Posterior vena cava (tissue), 2 donors: Measurements from ENCODE around the gene TVP23C. TPM values are rescaled to one million over a fixed set of nuclear protein-coding genes. Genes with fewer than 3 reads are reported as not detected.
"Not testable (repeated sequence)": the region's sequence is repeated elsewhere in the genome, so short reads cannot be mapped to it uniquely, and the experiment has no call there.

ENCODE experiments used
- DNase-seq: peaks from one replicate; pipeline ENCODE4 v3.0.0-alpha.2; 2020; ENCODE audit warnings: low spot score
- intact Hi-C, 2 donors: fragments of 100-400 bp; cut with DNase I; formaldehyde crosslinking; loops; one replicate each; pipeline versions ENCODE4 v1.14.1 to v1.14.2; 2022 to 2023
- total RNA-seq, 2 donors: library from RNA; stranded (reverse); fragmentation: NEBNext Ultra II Directional; extraction: Animal tissue kit (Norgen Biotek cat#: 25700); gene quantifications; one replicate each; pipeline ENCODE4 v1.2.1, GENCODE V29; 2021
- donor health status: DM: yes; HTN: yes; CAD: no.
- donor health status: DM: yes; HTN: yes; CAD: no.

TVP23C gene
- total RNA-seq, 2 donors from 2014 or later, result 8.9 to 14.0 TPM

DNA sequence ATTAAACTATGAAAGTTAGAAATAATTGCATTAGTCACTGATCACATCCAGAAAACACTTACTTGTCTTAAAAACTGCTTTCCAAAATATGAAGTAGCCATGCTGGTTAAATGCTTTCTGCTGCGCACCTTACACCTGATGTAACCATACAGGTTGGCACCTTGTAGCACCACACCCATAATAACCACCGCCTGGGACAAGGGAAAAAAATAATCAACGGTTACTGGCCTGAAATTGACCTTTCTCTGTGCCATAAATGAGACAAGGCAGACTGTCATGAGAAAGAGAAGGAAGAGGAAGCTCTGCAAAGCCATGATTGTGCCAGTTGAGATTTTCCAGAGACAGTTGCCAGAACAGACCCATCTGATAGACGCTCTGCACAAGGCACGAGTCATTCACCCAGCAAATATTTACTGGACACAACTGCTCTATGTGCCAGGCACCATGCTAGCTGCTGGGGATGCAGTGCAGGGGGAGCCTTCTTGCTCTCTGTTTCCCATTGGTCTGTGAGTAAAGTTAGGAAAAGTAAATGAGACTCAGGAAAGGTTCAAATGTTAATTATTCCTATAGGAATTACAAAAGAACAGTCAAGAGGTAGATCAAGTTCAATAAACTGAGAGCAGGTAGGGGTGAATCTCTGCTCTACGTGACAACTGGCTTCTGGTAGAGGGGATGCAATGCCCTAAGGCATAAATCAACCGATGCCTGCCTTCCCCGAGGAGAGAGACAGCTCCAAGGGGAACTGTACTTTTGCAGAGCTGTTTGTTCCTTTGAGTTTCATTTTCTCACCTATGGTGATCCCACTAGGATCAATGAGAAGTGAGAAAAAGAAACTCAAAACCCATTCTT lies 22.7 kb downstream of the TVP23C start:
- DNase-seq, intact Hi-C loops: not testable (repeated sequence)

DNA sequence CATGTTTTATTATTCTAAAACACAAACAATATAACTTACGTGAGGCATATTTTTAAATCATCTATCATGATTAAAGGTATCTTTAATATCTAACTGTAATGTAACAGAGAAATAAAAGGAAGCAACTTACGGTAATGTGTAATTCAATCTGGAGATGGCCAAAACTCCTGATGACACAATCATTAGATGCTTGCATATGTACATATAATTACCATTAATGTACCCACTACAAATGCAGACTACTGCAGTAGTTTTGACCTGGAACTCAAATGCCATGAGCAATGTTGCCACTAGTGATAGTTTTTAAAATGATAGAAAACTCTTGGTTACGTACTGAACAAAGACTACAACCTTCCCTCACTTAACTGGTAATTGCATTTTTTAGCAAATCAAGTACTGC lies 30.2 kb downstream of the TVP23C start:
- DNase-seq, intact Hi-C loops: not testable (repeated sequence)

GRCh38 chr17:15526292-15527218 lies 36.7 kb downstream of the TVP23C start:
- intact Hi-C loops, DNase-seq: not testable (repeated sequence)

GRCh38 chr17:15524990-15525985 lies 38.0 kb downstream of the TVP23C start:
- DNase-seq, intact Hi-C loops: not testable (repeated sequence)

- intact Hi-C loops, result no loop called here
- DNase-seq, result no peak
Measured at GRCh38 chr17:15516150-15516549, 47.1 kb downstream of the TVP23C start.

GRCh38 chr17:15514469-15514868 lies 48.8 kb downstream of the TVP23C start:
- intact Hi-C loops, result no loop called here

DNA sequence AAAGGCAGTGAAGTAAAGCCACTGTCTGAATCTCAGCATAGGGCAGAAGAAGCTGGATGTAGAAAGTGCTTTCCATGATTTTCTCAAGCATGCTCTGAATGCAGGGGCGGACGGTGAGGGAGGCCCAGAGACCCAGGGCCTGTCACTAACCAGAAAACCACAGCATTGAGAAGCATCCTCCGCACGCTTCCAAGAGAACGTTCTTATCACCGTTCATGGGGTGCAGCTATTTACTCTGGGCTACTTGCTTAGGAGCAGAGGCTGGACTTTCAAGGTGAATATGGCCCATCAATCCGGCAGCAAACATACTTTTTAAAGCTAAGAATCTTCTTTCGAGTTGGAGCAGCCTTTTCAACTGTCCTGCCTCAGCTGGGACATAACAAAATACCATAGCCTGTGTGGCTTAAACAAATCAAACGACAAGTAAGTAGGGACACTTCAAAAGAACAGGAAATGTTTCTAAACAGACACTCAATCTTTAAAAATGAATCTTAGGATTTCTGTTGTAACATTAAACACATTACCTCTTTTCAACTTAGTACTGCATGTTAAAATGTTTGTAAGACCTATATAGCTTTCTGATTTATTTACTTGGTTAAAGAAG lies 49.3 kb downstream of the TVP23C start:
- intact Hi-C loops, result no loop called here
- no peak for DNase-seq

More at GRCh38 chr17:15514469-15514868, 48.8 kb downstream of the TVP23C start:
- DNase-seq, result no peak

- intact Hi-C loops, result no loop called here
- no peak for DNase-seq
Measured at GRCh38 chr17:15513058-15513791, 50.1 kb downstream of the TVP23C start.

- intact Hi-C loops, result no loop called here
- no peak for DNase-seq
Measured at GRCh38 chr17:15512071-15512709, 51.1 kb downstream of the TVP23C start.

DNA sequence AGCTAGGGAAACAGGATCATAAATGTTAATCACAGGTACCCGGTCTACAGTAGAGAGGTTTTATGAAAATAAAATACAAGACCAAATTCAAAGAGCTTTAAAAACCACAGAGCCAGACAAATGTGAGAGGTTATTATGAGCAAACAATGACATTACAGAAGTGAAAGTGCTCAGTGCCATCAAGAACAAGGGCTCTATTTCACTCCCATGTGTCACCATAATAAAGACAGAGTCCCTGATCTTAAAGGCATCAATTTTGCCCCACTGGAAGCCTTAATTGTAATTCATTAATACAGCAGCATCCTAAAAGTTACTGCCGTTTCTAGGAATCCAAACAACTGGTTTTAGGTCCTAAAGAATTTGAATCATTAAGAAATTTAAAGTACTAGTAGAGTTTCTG lies 52.1 kb downstream of the TVP23C start:
- intact Hi-C loops, result no loop called here
- no peak for DNase-seq

- intact Hi-C loops, result no loop called here
Measured at GRCh38 chr17:15510361-15510760, 52.9 kb downstream of the TVP23C start.

DNA sequence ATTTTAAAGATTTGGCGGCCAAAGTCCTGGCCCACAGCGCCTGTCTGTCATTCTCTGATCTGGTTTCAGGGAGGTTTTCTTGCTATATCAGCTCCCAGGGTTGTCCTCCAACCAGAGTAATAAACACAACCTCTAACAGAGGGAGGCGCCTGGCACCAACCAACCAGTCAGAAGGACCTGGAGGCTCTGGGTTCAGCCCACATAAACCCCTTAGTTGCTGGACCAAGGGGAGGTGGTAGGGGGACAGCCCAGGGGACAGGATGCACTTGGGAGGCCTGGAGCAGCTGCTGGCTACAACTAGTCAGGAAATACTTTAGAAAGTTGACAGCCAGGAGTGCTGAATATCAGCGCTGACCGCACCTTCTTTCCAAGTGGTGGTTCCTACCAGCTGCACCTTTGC lies 54.2 kb downstream of the TVP23C start:
- intact Hi-C loops, result loop anchor here in 1 of 2 donors (10.0 kb wide), 1 partner anchor 94 kb away; no protein-coding TSS in a partner anchor

More at GRCh38 chr17:15510361-15510760, 52.9 kb downstream of the TVP23C start:
- DNase-seq, result no peak

DNA sequence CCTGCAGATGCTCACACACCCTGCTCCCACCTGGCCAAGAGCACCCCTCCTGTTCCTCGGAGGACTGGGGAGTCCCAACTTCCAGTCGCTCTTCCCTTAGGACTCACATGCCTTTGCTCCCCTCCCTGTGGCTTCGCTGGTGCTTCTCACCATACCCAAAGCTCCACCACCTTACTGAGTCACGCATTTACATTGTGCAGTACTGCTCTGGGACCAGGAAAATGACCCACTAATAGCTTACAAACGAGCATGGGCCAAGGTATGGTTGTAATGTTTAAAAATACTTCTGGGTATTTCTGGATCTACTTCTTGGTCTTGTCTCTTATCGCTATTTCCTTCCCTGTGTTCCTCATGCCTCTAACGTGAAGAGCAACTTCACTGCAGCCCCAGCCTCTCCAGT lies 54.8 kb downstream of the TVP23C start:
- DNase-seq, result no peak
- intact Hi-C loops, result loop anchor here in 1 of 2 donors (10.0 kb wide), 1 partner anchor 94 kb away; no protein-coding TSS in a partner anchor

More for the DNA sequence above, 54.2 kb downstream of the TVP23C start:
- DNase-seq, result no peak

DNA sequence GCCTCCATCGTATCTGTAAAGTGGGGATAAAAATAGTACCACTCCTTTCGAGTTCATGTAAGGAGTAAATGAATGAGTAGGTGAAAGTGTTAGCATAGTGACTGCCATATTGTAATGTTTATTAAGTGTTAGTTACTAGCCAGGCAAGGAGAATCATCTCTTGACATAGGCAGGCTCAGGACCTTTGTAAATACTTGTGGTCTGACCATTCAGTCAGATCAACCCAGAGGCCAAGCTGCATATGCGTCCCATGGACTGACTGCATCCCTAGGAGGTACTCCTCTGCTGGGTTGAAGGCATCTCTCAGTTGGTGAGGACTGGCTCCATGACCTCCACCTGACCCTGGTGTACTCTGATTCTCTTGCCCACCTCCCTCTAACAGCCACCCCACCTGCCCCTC lies 55.4 kb downstream of the TVP23C start:
- intact Hi-C loops, result loop anchor here in 1 of 2 donors (10.0 kb wide), 1 partner anchor 93 kb away; no protein-coding TSS in a partner anchor

GRCh38 chr17:15507001-15507400 lies 56.3 kb downstream of the TVP23C start:
- DNase-seq, result no peak
- intact Hi-C loops, result loop anchor here in 1 of 2 donors (10.0 kb wide), 1 partner anchor 92 kb away; no protein-coding TSS in a partner anchor

More for the DNA sequence above, 55.4 kb downstream of the TVP23C start:
- no peak for DNase-seq

DNA sequence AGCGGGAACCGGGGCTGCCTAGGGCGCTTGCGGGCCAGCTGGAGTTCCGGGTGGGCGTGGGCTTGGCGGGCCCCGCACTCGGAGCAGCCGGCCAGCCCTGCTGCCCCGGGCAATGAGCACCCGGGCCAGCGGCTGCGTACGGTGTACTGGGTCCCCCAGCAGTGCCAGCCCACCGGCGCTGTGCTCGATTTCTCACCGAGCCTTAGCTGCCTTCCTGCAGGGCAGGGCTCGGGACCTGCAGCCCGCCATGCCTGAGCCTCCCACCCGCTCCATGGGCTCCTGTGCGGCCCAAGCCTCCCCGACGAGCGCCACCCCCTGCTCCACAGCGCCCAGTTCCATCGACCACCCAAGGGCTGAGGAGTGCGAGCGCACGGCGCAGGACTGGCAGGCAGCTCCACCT lies 57.6 kb downstream of the TVP23C start:
- not testable (repeated sequence) for DNase-seq
- intact Hi-C loops, result loop anchor here in 1 of 2 donors (10.0 kb wide), 1 partner anchor 91 kb away; no protein-coding TSS in a partner anchor

GRCh38 chr17:15503731-15504130 lies 59.6 kb downstream of the TVP23C start:
- DNase-seq, result no peak
- intact Hi-C loops, result loop anchor here (2.0 to 10.0 kb wide), 2 partner anchors 89 to 243 kb away; no protein-coding TSS in a partner anchor
